PC-3 (cell line): ENCODE measurements around the gene DAO. TPM values are rescaled to one million over a fixed set of nuclear protein-coding genes. Genes with fewer than 3 reads are reported as not detected.

Experiments
- ATAC-seq: fragments of 200-7000 bp; cut with Tn5 transposase; 2 replicates; pipeline ENCODE4 v1.9.1; 2020; ENCODE audit warnings: mild to moderate bottlenecking, moderate library complexity
- BruUV-seq: library from RNA; stranded (reverse); fragments of 400-500 nt; replicated peaks from 2 replicates; lab custom pipeline; 2021; lab: Mats Ljungman, UMichigan
- CTCF ChIA-PET: fragments of 300-600 bp; sonication (Branson Sonifier 250); formaldehyde crosslinking; loops from one replicate; lab custom pipeline; 2022; ENCODE audit warnings: antibody characterized with exemption; lab: Charles Lee
- POLR2A ChIA-PET: fragments of 300-600 bp; sonication (Branson Sonifier 250); formaldehyde crosslinking; loops from one replicate; lab custom pipeline; 2022; ENCODE audit warnings: antibody characterized with exemption; ENCODE audit not compliant: unreplicated experiment; lab: Charles Lee
- DNase-seq: peaks from one replicate; pipeline ENCODE4 v3.0.0-alpha.2; 2015
- H2AFZ ChIP-seq: fragments of 300-600 bp; sonication (generic); 2 replicates; pipeline ENCODE4 v1.6.0; 2016; ENCODE audit warnings: antibody characterized with exemption, low read length
- H3F3A ChIP-seq: fragments of 300-600 bp; sonication (generic); one replicate; pipeline ENCODE4 v1.6.0; 2017; ENCODE audit warnings: antibody characterized with exemption, low read length, control low read depth, mild to moderate bottlenecking; ENCODE audit not compliant: unreplicated experiment
- H3K27ac ChIP-seq: fragments of 300-600 bp; sonication (generic); 2 replicates; pipeline ENCODE4 v1.5.1; 2016; ENCODE audit warnings: mild to moderate bottlenecking, low read length
- H3K27me3 ChIP-seq: fragments of 300-600 bp; sonication (generic); 2 replicates; pipeline ENCODE4 v1.6.1; 2016; ENCODE audit warnings: low read length, mixed read lengths
- H3K36me3 ChIP-seq: fragments of 300-600 bp; sonication (generic); 2 replicates; pipeline ENCODE4 v1.6.1; 2016; ENCODE audit warnings: low read depth, mixed run types, low read length, mixed read lengths
- H3K4me1 ChIP-seq: fragments of 300-600 bp; sonication (generic); 2 replicates; pipeline ENCODE4 v1.5.1; 2016; ENCODE audit warnings: low read length; ENCODE audit not compliant: insufficient read depth
- H3K4me2 ChIP-seq: fragments of 300-600 bp; sonication (generic); 2 replicates; pipeline ENCODE4 v1.6.0; 2016; ENCODE audit warnings: low read length
- H3K4me3 ChIP-seq: fragments of 300-600 bp; sonication (generic); 2 replicates; pipeline ENCODE4 v1.5.1; 2016; ENCODE audit warnings: mild to moderate bottlenecking, low read length, mixed read lengths
- H3K79me2 ChIP-seq: fragments of 300-600 bp; sonication (generic); 2 replicates; pipeline ENCODE4 v1.6.1; 2017; ENCODE audit warnings: low read length, mixed read lengths
- H3K9ac ChIP-seq: fragments of 300-600 bp; sonication (generic); 2 replicates; pipeline ENCODE4 v1.6.0; 2016; ENCODE audit warnings: mild to moderate bottlenecking, low read length
- H3K9me2 ChIP-seq: fragments of 300-600 bp; sonication (generic); replicated peaks from 2 replicates; pipeline ENCODE4 v1.6.1; 2016; ENCODE audit warnings: mixed run types, low read length, mixed read lengths
- H3K9me3 ChIP-seq: fragments of 300-600 bp; sonication (generic); 2 replicates; pipeline ENCODE4 v1.6.1; 2016; ENCODE audit warnings: low read length, mixed read lengths
- H4K20me1 ChIP-seq: fragments of 300-600 bp; sonication (generic); 2 replicates; pipeline ENCODE4 v1.6.1; 2016; ENCODE audit warnings: low read length, mixed read lengths
- CTCF ChIP-seq: fragments of 300-600 bp; sonication (generic); conservative IDR thresholded peaks from 2 replicates; pipeline ENCODE4 v1.5.1; 2017; ENCODE audit warnings: antibody characterized with exemption, low read depth, mild to moderate bottlenecking, low read length
- EZH2 ChIP-seq: fragments of 300-600 bp; sonication (generic); IDR thresholded peaks from one replicate; pipeline ENCODE4 v1.6.1; 2017; ENCODE audit warnings: antibody characterized with exemption, mild to moderate bottlenecking, low read length; ENCODE audit not compliant: unreplicated experiment
- EZH2phosphoT487 ChIP-seq: fragments of 300-600 bp; sonication (generic); IDR thresholded peaks from 2 replicates; pipeline ENCODE4 v1.6.1; 2018; ENCODE audit warnings: mild to moderate bottlenecking, antibody characterized with exemption, low read length, borderline replicate concordance
- intact Hi-C: fragments of 100-400 bp; cut with micrococcal nuclease; formaldehyde crosslinking; loops from 2 replicates; pipeline ENCODE4 v1.9.0; 2023
- total RNA-seq: library from RNA; depleted of rRNA; stranded (reverse); fragments of >200 nt; gene quantifications from 2 replicates; pipeline ENCODE4 v1.2.3, GENCODE V29; 2014

The DAO gene
- total RNA-seq, 1 experiment from 2014 or later: not detected

DNA sequence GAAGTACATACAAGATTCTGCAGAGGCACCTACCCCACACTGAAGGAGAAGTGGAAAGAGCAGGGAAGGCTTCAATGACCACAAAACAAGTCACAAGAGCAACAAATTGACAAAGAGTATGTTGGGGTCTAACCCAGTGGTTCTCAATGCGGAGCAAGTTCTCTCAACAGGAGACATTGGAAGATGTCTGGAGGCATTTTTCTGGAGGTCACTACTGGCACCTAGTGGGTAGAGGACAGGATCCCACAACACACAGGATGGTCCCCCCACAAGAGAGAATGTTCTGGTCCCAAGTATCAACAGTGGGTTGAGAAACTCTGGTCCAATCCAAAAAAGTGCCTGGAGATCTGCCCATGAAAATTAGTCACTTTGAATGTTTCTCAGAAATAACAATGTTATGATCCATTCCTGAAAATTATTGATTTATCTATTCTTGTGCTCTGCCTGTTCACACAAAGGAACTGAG lies 25.9 kb upstream of the DAO start:
- ChIA-PET POLR2A (no interaction called here), CTCF (no interaction called here)
- Histone ChIP-seq H3K9me2 (no peaks in the 10 kb centered on the region), H3K4me1 (peaks cover 29% of the 10 kb centered on the region), H2AFZ (no peak overlapping the region), H3K4me2 (peak overlapping the region; percentile 94), H3F3A (peaks cover 21% of the 10 kb centered on the region), H3K9ac (peak overlapping the region; percentile 68), H3K36me3 (peaks cover 18% of the 10 kb centered on the region), H3K79me2 (peaks cover 60% of the 10 kb centered on the region), H3K27me3 (no peaks in the 10 kb centered on the region), H3K4me3 (peak overlapping the region; percentile 21; the same call in 1 of the 2 replicates), H3K9me3 (no peaks in the 10 kb centered on the region), H4K20me1 (peaks cover 7% of the 10 kb centered on the region; the same call in 1 of the 2 replicates), H3K27ac (peak overlapping the region; percentile 88)
- intact Hi-C loops: loop anchor here (2.0 kb wide), 2 partner anchors 15 to 51 kb away; no protein-coding TSS in a partner anchor
- peak; percentile 73 for DNase-seq
- ATAC-seq: no peak
- no TSS peak for BruUV-seq
- TF ChIP-seq CTCF: peak; percentile 47; the same call in 1 of the 2 replicates
- TF ChIP-seq EZH2: no peak

- no TSS peak for BruUV-seq
- Histone ChIP-seq H3K9ac (peak overlapping the region; percentile 68), H3K9me2 (no peaks in the 10 kb centered on the region), H2AFZ (no peak overlapping the region), H4K20me1 (peaks cover 7% of the 10 kb centered on the region; the same call in 1 of the 2 replicates), H3K36me3 (peaks cover 15% of the 10 kb centered on the region), H3F3A (peaks cover 21% of the 10 kb centered on the region), H3K4me3 (peak overlapping the region; percentile 21; the same call in 1 of the 2 replicates), H3K4me2 (peak overlapping the region; percentile 94), H3K4me1 (peaks cover 29% of the 10 kb centered on the region), H3K9me3 (no peaks in the 10 kb centered on the region), H3K79me2 (peaks cover 60% of the 10 kb centered on the region), H3K27me3 (no peaks in the 10 kb centered on the region), H3K27ac (peak overlapping the region; percentile 88)
- peak; percentile 40 for ATAC-seq
- intact Hi-C loops: loop anchor here (2.0 to 5.0 kb wide), 4 partner anchors 16 to 292 kb away; partner anchors contain the start of genes CORO1C, ISCU and SART3
- TF ChIP-seq EZH2phosphoT487 (no peak), CTCF (no peak), EZH2 (no peak)
- peak; percentile 87 for DNase-seq
- POLR2A ChIA-PET: no interaction called here
- CTCF ChIA-PET: no interaction called here
These were observed 25.2 kb upstream of the DAO start for GRCh38 chr12:108854451-108855283.
